Inflammatory macrophage treated with lipopolysaccharide for 4 hours (primary cell): ENCODE data around the gene STX1B.
"Not testable (repeated sequence)": the region's sequence is repeated elsewhere in the genome, so short reads cannot be mapped to it uniquely, and the experiment has no call there.

ENCODE experiments used
- DNase-seq: peaks from one replicate; pipeline ENCODE4 v3.0.0-alpha.2; 2020

STX1B gene

DNA sequence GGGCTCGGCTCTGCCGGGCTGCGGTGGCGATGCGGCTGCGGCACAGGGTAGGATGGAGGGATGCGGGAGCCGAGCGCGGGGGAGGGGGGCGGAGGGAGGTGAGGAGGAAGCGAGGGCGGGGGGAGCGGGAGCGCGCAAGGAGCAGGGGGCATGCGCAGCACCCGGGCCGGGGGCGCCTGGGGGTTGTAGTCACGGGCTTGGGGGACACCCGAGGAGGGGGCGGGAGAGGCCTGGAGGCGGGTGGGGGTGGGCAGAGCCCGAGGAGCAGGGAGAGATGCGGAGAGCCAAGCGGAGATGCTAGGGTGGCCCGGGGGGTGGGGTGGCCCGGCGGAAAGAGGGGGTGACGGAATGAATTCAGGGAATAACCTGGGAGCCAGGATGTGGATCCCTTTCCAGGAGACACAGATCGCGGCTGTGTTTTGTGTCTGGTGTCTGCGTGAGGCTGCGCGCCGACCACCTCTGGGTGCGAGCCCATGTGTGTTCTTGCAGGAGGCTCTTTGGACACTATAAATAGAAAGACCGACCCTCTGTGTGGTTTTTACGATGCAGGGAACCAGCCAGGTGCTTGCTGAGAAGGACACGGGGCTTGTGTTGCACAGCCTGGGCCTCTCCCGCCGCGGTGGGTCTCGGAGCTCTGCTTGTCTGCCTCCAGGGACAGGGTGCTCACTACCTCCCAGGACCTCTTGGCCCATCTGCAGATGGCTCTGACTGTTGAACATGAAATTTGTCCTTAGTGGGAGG, at the start of gene STX1B:
TSS of gene STX1B (minus strand) at position 54 of the 741 bp plus-strand sequence. CDS start 242 bp downstream, outside the sequence.
- no peak for DNase-seq

DNA sequence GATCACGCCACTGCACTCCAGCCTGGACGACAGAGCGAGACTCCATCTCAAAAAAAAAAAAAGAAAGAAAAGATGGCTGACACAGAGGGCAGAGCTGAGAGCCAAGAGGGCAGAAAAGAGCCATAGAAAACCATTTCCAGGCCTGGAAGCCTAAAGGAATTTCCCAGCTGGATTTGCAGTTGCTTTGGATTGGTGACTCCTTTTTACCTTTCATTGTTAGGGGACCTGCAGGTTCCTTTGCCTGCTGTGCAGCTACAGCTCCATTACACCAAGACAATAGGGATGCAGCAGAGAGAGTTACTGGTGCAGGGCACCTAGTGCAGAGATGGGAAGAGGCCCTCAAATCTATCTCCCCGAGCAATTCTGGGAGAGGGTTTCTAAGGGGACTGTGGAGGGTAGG, 45.2 kb upstream of the STX1B start:
- no peak for DNase-seq

DNA sequence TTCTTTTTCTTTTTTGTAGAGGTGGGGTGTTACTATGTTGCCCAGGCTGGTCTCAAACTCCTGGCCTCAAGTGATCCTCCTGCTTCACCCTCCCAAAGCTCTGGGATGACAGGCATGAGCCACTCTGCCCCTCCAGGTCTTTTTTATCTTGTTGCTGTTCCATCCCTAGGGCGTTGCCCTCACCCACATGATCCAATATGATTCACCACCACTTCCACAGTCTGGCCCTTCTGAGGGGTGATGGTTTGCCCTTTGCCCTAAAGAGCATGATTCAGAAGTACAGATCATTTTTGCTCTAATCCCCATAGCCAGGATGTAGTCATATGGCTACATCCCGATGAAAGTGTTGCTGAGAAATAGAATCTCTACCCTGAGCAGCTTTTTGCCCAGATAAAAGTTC, 41.7 kb upstream of the STX1B start:
- DNase-seq = peak; percentile 94

DNA sequence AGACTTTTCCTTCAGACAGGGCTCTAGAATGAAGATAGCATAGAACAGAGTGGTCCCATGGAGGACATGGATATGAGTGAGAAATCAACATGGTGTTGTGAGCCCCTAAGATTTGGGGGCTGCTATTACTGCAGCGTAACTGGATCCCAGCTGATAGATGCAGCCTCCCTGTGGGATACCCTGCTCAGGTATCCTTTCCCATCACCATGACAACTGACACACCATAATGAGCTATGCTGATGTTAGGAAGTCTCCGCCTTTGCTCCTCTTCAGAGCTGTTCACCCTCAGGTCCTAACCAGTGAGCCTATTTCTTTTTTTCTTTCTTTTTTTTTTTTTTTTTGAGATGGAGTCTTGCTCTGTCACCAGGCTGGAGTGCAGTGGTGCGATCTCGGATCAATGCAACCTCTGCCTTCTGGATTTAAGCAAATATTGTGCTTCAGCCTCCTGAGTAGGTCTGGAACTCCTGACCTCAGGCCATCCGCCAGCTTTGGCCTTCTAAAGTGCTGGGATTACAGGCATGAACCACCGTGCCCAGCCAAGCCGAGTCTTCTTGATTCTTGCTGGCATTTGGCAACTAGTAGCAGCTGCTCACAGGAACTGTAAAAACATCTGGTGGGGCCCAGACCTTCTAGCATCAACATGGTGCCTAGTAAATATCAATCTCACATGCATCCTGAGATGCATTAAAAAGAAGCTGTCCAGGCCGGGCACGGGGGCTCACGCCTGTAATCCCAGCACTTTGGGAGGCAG, 40.0 kb upstream of the STX1B start:
- DNase-seq = no peak

DNA sequence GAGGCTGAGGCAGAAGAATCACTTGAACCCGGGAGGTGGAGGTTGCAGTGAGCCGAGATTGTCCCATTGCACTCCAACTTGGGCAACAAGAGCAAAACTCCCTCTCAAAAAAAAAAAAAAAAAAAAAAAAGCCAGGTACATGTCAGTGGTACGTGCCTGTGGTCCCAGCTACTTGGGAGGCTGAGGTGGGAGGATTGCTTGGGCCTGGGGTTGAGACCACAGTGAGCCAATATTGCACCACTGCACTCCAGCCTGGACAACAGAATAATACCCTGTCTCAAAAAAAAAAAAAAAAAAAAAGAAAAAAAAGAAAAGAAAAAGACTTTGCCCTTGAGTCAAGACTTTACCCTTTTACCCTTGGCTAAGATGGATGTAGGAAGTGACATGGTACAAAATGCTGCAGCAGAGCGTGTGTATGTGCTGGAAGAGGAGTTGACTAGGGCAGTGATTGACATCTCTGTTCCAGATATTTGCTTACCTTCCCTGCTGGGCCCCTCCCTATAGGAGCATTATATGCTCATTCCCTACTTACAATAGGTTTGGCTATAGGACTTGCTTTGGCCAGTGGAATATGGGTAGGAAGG, 33.6 kb upstream of the STX1B start:
- DNase-seq = no peak

DNA sequence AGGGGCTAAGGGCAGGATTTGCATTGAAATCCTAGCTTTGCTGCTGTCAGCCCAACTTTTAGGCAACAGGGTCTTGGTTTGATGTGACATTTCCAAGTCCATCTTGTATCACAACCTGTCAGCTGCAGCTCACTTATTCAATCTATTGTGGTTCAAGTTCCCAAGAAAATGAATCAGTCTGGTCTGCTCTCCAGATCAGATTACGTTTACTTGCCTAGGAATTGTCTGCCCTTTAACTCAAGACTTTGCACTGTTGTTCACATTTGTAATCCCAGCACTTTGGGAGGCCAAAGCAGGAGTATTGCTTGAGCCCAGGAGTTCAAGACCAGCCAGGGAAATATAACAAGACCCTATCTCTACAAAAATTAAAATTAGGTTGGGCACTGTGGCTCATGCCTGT, 32.9 kb upstream of the STX1B start:
- DNase-seq = no peak

DNA sequence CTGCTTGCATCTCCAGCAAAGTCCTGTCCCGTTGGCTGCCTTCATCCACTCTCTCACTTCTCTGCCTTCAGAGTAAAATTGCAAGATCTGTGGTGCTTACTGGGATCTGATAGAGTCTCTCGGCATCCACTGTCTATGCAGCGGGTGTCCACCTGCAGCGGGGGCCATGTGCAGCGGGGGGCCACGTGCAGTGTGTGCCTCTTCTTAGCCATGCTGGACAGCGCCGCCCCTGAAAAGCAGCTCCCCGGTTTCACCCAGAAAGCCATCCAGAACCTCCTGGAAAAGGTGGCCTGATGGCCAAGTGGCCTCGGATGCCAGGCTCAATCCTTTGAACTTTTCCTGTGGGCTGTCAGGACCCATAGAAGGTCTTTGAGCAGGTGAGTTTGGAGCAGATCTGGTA, 32.4 kb upstream of the STX1B start:
- DNase-seq = no peak

DNA sequence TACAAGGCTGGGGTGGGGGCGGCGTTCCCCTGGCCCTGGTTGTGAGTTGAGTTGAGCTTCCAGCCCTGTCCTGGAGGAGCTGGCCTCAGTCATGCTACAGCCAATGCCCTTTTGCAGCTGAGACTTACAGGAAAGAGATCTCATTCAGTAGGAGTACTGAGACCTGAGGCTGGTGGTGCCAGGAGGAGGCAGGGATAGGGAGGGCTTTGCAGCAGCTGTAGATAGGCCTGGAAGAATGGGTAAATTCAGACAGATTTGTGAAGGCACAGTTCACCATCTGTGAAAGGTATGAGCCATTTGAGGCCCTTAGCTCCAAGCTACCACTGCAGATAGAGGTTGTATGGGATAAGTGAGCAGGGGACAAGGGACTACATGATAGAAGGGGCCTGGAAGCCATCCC, 28.6 kb upstream of the STX1B start:
- no peak for DNase-seq

DNA sequence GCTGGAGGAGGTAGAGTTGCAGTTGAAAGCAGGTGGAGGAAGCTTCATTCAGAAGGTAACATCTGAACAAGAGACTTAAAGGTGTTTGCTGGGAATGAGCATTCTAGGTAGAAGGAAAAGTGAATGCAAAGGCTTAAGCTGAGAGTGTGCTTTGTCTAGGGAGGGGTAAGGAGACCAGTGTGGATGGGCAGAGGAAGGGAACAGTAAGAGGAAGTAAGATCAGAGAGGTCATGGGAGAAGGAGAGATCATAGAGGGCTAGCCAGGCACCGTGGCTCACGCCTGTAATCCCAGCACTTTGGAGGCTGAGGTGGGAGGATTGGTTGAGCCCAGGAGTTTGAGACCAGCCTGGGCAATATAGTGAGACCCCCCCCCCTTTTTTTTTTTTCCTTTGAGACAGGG, 26.3 kb upstream of the STX1B start:
- DNase-seq = peak; percentile 68

DNA sequence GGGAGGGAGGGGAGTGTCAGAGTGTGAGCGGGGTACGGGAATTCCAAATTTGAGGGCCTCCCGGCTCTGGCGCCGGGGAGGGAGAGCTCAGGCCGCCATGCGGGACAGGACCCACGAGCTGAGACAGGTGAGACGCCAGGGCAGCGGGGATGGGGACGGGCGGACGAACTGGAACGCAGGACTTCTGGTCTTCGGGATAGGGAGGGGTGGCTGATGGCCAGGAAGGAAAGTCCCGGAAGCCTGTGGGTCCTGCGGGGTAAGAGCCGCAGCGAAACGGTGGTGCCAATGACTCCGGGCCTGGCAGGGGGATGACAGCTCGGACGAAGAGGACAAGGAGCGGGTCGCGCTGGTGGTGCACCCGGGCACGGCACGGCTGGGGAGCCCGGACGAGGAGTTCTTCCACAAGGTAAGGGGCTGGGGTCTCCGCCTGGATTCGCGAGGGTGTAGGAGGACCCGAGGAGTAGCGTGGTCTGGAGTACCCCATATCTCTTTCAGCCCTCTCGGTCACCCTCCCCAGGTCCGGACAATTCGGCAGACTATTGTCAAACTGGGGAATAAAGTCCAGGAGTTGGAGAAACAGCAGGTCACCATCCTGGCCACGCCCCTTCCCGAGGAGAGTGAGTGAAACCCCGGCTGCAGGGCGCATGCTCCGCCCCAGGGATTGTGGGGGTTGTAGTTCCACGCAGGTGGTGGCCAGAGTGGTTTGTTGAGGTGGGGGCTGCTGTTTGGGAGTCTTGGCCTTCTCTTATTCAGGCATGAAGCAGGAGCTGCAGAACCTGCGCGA, 23.5 kb upstream of the STX1B start:
- DNase-seq = peak; percentile 87

DNA sequence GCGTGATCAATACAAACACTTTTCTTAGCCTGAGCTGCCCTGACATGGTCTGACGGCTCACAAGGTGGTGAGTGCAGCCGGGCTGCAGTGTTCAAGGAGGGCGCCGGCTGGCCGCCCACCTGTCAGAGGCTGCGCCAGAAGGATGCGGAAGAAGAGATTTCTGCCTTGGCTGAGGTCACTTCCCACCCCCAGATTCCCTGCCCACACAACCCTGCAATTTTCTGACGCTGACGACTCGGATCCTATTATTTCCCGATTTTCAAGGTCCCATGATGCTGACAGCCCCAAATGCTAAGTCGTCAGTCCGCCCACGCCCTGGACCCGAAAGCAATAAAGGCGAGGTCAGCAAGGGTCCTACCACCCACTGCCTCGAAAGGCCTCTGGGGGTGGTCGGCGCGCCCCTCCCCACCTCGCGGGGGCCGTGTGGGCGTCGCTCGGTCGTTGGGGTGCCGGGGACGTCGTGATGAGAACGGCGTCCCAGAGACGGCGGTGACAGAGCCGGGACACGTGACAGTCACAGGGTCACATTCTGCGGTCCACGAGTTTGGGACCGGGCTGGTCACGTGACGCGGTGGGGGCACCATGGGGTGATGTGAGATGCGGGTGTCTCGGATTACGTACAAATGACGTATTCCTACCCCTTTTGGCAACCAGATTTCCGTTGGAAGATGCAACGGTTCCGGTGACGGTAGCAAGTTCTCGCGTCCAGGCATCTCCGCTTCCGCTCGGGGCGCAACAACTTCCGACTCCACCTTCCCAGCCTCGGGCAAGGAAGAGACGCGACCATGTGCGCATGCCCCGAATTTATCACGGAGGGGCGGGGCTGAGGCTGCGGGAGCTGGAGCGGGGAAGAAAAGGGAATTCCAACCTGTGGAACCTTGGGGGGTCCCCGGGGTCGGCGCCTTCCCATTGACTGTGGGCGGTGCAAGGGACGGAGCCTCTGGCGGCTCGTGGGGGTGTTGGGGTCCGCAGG, 22.6 kb upstream of the STX1B start, which contains the start of gene STX4:
TSS of gene STX4 (plus strand) at position 823 of the 973 bp plus-strand sequence. CDS start 248 bp downstream, outside the sequence.
- DNase-seq = peak; percentile 100

DNA sequence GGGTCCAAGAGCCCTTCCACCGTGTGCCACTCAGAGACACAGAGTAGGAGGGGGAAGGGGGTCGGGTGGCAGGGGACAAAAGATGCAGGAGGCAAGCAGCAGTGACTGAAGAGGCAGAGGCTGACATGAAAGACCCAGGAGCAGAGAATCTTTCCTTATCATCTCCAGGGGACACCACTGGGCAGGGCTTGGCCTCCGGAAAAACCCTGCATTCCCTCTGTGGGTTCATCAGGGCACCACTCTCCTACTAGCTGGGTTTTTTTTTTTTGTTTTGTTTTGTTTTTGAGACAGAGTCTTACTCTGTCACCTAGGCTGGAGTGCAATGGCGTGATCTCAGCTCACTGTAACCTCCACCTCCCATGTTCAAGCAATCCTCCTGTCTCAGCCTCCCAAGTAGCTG, 20.8 kb upstream of the STX1B start:
- DNase-seq = no peak

DNA sequence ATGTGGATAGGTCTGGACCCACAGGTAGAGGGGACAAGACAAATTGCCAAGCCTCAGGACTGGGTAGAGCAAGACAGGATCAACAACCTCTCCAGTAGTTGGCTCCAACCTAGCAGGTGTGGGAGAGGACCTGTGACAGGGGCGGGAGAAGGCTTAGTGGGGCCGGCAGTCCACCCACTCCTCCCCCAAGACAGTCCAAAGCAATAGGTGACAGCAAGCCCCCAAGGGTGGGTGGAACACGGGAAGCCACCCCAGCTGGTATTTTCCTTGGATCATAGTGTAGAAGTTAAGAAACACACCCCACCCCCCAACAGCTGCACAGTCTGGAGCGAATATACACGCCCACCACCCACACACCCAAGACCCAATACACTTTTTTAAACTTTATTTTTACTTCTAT, 18.8 kb upstream of the STX1B start:
- DNase-seq = no peak

DNA sequence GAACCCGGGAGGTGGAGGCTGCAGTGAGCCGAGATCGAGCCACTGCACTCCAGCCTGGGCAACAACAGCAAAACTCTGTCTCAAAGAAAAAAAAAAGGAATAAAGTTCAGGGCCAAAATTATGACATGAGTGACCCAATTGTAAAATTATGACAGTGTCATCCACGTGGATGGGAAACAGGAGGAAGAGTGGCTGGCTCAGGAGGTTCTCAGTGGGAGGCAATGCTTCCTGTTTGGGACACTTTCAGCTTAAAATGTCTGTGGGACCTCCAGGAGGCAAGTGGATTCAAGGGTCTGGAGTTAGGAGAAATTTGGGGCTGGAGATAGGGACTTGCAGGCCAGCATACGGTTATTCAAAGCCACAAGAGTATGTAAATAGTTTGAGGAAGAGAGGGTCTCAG, 14.9 kb upstream of the STX1B start:
- DNase-seq = peak; percentile 92

DNA sequence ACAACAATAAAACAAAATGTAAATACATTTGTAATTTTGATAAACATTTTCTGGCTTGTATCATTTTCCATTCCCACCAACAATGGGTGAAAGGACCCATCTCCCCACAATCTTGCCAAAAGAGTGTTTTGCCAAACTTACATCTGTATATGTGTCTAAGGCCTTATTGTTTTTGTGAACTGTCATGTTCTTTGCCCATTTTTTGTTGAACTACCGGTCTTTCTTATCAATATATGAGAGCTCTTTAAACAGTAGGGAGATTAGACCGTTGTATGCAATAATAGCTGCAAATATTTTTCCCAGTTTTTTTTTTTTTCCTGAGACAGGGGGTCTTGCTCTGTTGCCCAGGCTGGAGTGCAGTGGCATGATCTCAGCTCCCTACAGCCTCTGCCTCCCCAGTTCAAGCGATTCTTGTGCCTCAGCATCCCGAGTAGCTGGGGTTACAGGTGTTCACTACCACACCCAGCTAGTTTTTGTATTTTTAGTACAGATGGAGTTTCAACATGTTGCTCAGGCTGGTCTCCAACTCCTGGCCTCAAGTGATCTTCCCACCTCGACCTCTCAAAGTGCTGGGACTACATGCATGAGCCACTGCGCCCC, 13.3 kb upstream of the STX1B start:
- no peak for DNase-seq

DNA sequence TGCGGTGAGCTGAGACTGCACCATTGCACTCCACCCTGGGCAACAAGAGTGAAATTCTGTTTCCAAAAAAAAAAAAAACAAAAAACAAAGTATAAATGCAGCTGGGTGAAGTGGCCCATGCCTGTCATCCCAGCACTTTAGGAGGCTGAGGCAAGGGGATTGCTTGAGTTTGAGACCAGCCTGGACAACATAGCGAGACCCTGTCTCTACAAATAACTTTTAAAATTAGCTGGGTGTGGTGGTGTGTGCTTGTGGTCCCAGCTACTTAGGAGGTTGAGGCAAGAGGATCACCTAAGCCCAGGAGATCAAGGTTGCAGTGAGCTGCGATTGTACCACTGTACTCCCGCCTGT, 12.8 kb upstream of the STX1B start:
- no peak for DNase-seq

DNA sequence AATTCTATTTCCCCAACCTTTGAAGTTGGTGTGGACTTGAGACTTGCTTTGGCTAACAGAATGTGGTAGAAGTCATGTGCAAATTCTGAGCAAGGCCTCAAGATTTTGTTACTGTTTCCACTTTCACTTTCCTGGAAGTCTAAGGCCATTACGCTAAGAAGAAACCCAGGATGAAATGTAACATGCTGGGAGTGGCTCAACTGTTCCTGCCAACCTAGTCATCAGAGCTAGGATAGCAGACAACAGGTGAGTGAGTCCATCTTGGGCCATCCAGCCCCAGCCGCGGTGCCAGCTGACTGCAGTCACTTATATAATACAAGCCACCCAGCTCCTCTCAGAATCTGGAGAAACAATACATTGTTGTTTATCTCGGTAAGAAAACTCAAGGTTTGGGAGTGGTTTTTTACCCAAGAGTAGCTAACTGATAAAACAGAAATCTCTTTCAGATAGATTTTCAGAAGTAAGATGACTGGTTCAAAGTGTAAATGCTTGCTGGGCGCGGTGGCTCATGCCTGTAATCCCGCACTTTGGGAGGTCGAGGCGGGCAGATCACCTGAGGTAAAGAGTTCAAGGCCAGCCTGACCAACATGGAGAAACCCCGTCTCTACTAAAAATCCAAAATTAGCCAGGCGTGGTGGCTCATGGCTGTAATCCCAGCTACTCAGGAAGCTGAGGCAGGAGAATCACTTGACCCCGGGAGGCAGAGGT, 12.3 kb upstream of the STX1B start:
- peak; percentile 87 for DNase-seq

DNA sequence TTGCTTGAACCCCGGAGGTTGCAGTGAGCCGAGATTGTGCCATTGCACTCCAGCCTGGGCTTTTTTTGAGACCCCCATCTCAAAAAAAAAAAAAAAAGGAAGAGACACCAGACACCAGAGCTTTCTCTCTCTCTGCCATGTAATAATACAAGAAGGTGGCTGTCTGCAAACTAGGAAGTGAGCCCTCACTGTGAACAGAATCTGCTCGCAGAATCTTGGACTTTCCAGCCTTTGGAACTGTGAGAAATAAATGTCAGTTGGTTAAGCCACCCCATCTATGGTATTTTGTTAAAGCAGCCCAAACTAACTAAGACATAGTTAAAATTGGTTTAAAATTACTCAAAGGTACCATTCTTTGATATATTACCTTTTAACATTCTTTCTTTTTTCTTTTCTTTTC, 10.1 kb upstream of the STX1B start:
- DNase-seq = peak; percentile 64

DNA sequence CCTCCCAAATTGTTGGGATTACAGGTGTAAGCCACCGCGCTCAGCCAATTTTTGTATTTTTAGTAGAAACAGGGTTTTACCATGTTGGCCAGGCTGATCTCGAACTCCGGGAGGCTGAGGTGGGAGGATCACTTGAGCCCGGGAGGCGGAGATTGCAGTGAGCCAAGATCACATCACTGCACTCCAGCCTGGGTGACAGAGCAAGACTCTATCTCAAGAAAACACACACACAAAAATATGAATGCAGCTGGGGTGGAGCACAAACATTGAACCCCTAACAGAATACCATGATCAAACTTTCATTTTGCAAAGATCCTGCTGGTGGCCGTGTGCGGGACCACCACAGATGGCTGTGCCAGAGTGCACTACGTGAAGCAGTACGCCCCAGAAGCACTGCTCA, 7.3 kb upstream of the STX1B start:
- DNase-seq = not testable (repeated sequence)

DNA sequence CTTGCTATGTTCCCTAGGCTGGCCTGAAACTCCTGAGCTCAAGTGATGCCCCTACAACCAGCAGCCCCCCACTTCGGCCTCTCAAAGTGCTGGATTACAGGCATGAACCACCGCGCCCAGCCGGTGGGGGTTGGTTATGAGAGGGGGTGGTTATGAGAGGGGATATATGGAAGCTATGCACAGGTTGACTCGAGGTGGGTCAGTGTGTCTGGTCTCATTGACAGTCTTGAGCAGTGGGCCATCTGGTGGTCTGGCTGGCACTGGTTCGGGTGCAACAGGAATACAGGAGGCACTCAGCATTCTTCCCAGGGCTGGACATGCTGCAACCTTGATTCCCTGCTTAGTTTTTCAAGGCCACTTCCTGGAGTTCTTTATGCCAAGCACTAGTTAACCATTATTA, 5.6 kb upstream of the STX1B start:
- no peak for DNase-seq

DNA sequence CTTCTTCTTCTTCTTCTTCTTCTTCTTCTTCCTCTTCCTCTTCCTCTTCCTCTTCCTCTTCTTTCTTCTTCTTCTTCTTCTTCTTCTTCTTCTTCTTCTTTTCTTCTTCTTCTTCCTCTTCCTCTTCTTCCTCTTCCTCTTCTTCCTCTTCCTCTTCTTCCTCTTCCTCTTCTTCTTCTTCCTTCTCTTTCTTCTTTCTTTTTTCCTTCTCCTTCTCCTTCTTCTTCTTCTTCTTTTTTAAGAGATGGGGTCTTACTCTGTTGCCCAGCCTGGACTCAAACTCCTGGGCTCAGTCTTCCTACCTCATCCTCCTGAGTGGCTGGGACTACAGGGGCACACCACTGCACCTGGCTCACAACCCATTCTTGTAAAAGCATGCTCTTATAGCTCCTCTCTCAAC, 2.9 kb upstream of the STX1B start:
- not testable (repeated sequence) for DNase-seq
